KG1 (cell line): ENCODE results near the gene UQCRC1.

ENCODE experiments used
- DNase-seq: peaks from one replicate; lab custom pipeline; 2025; lab: John Stamatoyannopoulos, UW

Gene UQCRC1

GRCh38 chr3:48599077-48599501 lies 10.4 kb downstream of the UQCRC1 start:
- DNase-seq: no peak

GRCh38 chr3:48598323-48599076 lies 10.9 kb downstream of the UQCRC1 start:
- DNase-seq: no peak

- DNase-seq: no peak
Observed at GRCh38 chr3:48597408-48597800, 12.0 kb downstream of the UQCRC1 start.

- DNase-seq: no peak
Observed at GRCh38 chr3:48596676-48597407, 12.6 kb downstream of the UQCRC1 start.

GRCh38 chr3:48596157-48596556 lies 13.3 kb downstream of the UQCRC1 start:
- no peak for DNase-seq

- DNase-seq: no peak
Observed at GRCh38 chr3:48595526-48596121, 13.8 kb downstream of the UQCRC1 start.

- no peak for DNase-seq
Observed at GRCh38 chr3:48595075-48595525, 14.3 kb downstream of the UQCRC1 start, which contains the start of gene COL7A1. COL7A1 (minus strand) TSS chr3:48595329; CDS start chr3:48595159, 170 bp downstream.

GRCh38 chr3:48594417-48595049 lies 14.9 kb downstream of the UQCRC1 start:
- no peak for DNase-seq

- no peak for DNase-seq
Observed at GRCh38 chr3:48593337-48593736, 16.1 kb downstream of the UQCRC1 start.

- no peak for DNase-seq
Observed at GRCh38 chr3:48592519-48593087, 16.8 kb downstream of the UQCRC1 start.

GRCh38 chr3:48591886-48592518 lies 17.4 kb downstream of the UQCRC1 start:
- no peak for DNase-seq

- DNase-seq: no peak
Observed at GRCh38 chr3:48591436-48591835, 18.0 kb downstream of the UQCRC1 start.

- DNase-seq: no peak
Observed at GRCh38 chr3:48588230-48588629, 21.2 kb downstream of the UQCRC1 start.

- no peak for DNase-seq
Observed at GRCh38 chr3:48587686-48588085, 21.8 kb downstream of the UQCRC1 start.

- DNase-seq: no peak
Observed at GRCh38 chr3:48585411-48585810, 24.0 kb downstream of the UQCRC1 start.

GRCh38 chr3:48584836-48585235 lies 24.6 kb downstream of the UQCRC1 start:
- no peak for DNase-seq

- DNase-seq: no peak
Observed at GRCh38 chr3:48581621-48582481, 27.6 kb downstream of the UQCRC1 start.

GRCh38 chr3:48576647-48577046 lies 32.8 kb downstream of the UQCRC1 start:
- no peak for DNase-seq

GRCh38 chr3:48575366-48575765 lies 34.1 kb downstream of the UQCRC1 start:
- DNase-seq: no peak

- DNase-seq: no peak
Observed at GRCh38 chr3:48573973-48574585, 35.4 kb downstream of the UQCRC1 start.
